Cardiac muscle cell (in vitro differentiated cells and primary cell): ENCODE measurements around the gene ZFP2. TPM values are rescaled to one million over a fixed set of nuclear protein-coding genes. Genes with fewer than 3 reads are reported as not detected.

Experiments used
- DNase-seq, 2 donors: peaks; one replicate each; pipeline versions ENCODE4 v3.0.0 to v3.0.0-alpha.2; 2010 to 2017; ENCODE audit warnings: low read depth in 1 of 2, low spot score in 1 of 2
- H3K27ac ChIP-seq: fragments of 200-600 bp; sonication (generic); 2 replicates; pipeline ENCODE4 v1.5.1; 2016
- H3K27me3 ChIP-seq: fragments of 200-600 bp; sonication (generic); 2 replicates; pipeline ENCODE4 v1.6.0; 2016; ENCODE audit warnings: control low read depth
- H3K36me3 ChIP-seq: fragments of 200-600 bp; sonication (generic); 2 replicates; pipeline ENCODE4 v1.5.1; 2016; ENCODE audit warnings: control low read depth
- H3K4me1 ChIP-seq: fragments of 200-600 bp; sonication (generic); 2 replicates; pipeline ENCODE4 v1.8.1; 2017; ENCODE audit warnings: low read depth, mild to moderate bottlenecking, mixed run types
- H3K4me3 ChIP-seq: fragments of 200-600 bp; sonication (generic); 2 replicates; pipeline ENCODE4 v1.5.1; 2016; ENCODE audit warnings: mild to moderate bottlenecking
- H3K9me3 ChIP-seq: fragments of 200-600 bp; sonication (generic); 2 replicates; pipeline ENCODE4 v1.5.1; 2017; ENCODE audit warnings: low read depth, mild to moderate bottlenecking, control low read depth
- CTCF ChIP-seq: IDR thresholded peaks from 2 replicates; pipeline ENCODE4 v1.5.1; 2012; ENCODE audit warnings: low read depth, mild to moderate bottlenecking, low read length
- polyA plus RNA-seq: library from polyadenylated mRNA; unstranded; fragments of >200 nt; fragmentation: Nextera tagmentation; extraction: Ambion mirVana; gene quantifications from 2 replicates; pipeline ENCODE4 v1.2.1, GENCODE V29; 2016
- total RNA-seq: library from RNA; depleted of rRNA; stranded (reverse); fragments of >200 nt; gene quantifications from 2 replicates; pipeline ENCODE4 v1.2.3, GENCODE V29; 2016

Gene ZFP2
- total and polyA plus RNA-seq, 2 experiments from 2014 or later: 2.0 to 3.8 TPM

- DNase-seq: no peak
- Histone ChIP-seq H3K27ac (no peak overlapping the region), H3K9me3 (no peaks in the 10 kb centered on the region), H3K4me1 (no peaks in the 10 kb centered on the region), H3K4me3 (no peak overlapping the region), H3K27me3 (no peaks in the 10 kb centered on the region), H3K36me3 (no peaks in the 10 kb centered on the region)
- no peak for TF ChIP-seq CTCF
Measured at GRCh38 chr5:178931846-178932760, 36.4 kb downstream of the ZFP2 start.

- Histone ChIP-seq H3K4me3 (peak within 1 kb of the TSS; percentile 27), H3K4me1 (no peaks in the 10 kb centered on the region), H3K36me3 (no peaks in the 10 kb centered on the region), H3K27me3 (no peaks in the 10 kb centered on the region), H3K27ac (no peak within 1 kb of the TSS), H3K9me3 (no peaks in the 10 kb centered on the region)
- no peak for TF ChIP-seq CTCF
- peak; percentile 75 to 98 for DNase-seq
Measured at GRCh38 chr5:178940569-178941360, 45.1 kb downstream of the ZFP2 start, which contains the start of gene ZNF454. TSS of gene ZNF454 (plus strand) at chr5:178941198. CDS start at chr5:178942792, 1,594 bp downstream.

GRCh38 chr5:178941361-178941760 is 45.6 kb downstream of the ZFP2 start:
- Histone ChIP-seq H3K27me3 (no peaks in the 10 kb centered on the region), H3K27ac (no peak overlapping the region), H3K4me3 (peak overlapping the region; percentile 19), H3K4me1 (no peaks in the 10 kb centered on the region), H3K36me3 (no peaks in the 10 kb centered on the region), H3K9me3 (no peaks in the 10 kb centered on the region)
- no peak for TF ChIP-seq CTCF
- peak in 1 of 2 donors; percentile 37 for DNase-seq

- no peaks in the 10 kb centered on the region for H3K9me3 ChIP-seq
- no peaks in the 10 kb centered on the region for H3K27me3 ChIP-seq
- H3K4me1 ChIP-seq: no peaks in the 10 kb centered on the region
- TF ChIP-seq CTCF: no peak
- H3K27ac ChIP-seq: no peak overlapping the region
- no peak overlapping the region for H3K4me3 ChIP-seq
- no peak for DNase-seq
- H3K36me3 ChIP-seq: no peaks in the 10 kb centered on the region
Measured at GRCh38 chr5:178965465-178966055, 69.8 kb downstream of the ZFP2 start.

- no peaks in the 10 kb centered on the region for H3K9me3 ChIP-seq
- no peaks in the 10 kb centered on the region for H3K27me3 ChIP-seq
- no peak overlapping the region for H3K27ac ChIP-seq
- no peaks in the 10 kb centered on the region for H3K36me3 ChIP-seq
- TF ChIP-seq CTCF: no peak
- H3K4me3 ChIP-seq: no peak overlapping the region
- no peaks in the 10 kb centered on the region for H3K4me1 ChIP-seq
- no peak for DNase-seq
Measured at GRCh38 chr5:178981381-178981780, 85.7 kb downstream of the ZFP2 start.

Other genes with a start within 250 kb of the ZFP2 start
- gene ZNF354A, start 165.3 kb upstream of the ZFP2 start, total RNA-seq: 18.1 and 19.8 TPM in 2 replicates
- 11.0 and 19.4 TPM in 2 replicates for gene ZNF354A, start 165.3 kb upstream of the ZFP2 start, polyA plus RNA-seq
- gene ZNF354B, start 36.0 kb upstream of the ZFP2 start, total RNA-seq: 10.4 and 22.0 TPM in 2 replicates
- gene ZNF354B, start 36.0 kb upstream of the ZFP2 start, polyA plus RNA-seq: 11.4 and 20.5 TPM in 2 replicates
- 0.92 TPM in 1 of 2 replicates, not detected in the other for gene ZNF454, start 45.3 kb downstream of the ZFP2 start, total RNA-seq
- gene ZNF454, start 45.3 kb downstream of the ZFP2 start, polyA plus RNA-seq: 0.35 and 1.5 TPM in 2 replicates
- gene GRM6, start 99.4 kb downstream of the ZFP2 start, total RNA-seq: not detected in 2 replicates
- not detected in 2 replicates for gene GRM6, start 99.4 kb downstream of the ZFP2 start, polyA plus RNA-seq
- gene ZNF879, start 127.9 kb downstream of the ZFP2 start, total RNA-seq: 9.4 and 12.0 TPM in 2 replicates
- gene ZNF879, start 127.9 kb downstream of the ZFP2 start, polyA plus RNA-seq: 5.4 and 7.7 TPM in 2 replicates
- gene ZNF354C, start 164.5 kb downstream of the ZFP2 start, total RNA-seq: 1.4 and 3.4 TPM in 2 replicates
- gene ZNF354C, start 164.5 kb downstream of the ZFP2 start, polyA plus RNA-seq: 0.28 and 1.9 TPM in 2 replicates